GM21737 (cell line): ENCODE data around the gene MSI1.

Experiments used
- ATAC-seq: cut with Tn5 transposase; IDR thresholded peaks from one replicate; pipeline ENCODE4 v1.9.1; 2021; ENCODE audit warnings: mild to moderate bottlenecking, moderate library complexity; ENCODE audit not compliant: unreplicated experiment

MSI1 gene

DNA sequence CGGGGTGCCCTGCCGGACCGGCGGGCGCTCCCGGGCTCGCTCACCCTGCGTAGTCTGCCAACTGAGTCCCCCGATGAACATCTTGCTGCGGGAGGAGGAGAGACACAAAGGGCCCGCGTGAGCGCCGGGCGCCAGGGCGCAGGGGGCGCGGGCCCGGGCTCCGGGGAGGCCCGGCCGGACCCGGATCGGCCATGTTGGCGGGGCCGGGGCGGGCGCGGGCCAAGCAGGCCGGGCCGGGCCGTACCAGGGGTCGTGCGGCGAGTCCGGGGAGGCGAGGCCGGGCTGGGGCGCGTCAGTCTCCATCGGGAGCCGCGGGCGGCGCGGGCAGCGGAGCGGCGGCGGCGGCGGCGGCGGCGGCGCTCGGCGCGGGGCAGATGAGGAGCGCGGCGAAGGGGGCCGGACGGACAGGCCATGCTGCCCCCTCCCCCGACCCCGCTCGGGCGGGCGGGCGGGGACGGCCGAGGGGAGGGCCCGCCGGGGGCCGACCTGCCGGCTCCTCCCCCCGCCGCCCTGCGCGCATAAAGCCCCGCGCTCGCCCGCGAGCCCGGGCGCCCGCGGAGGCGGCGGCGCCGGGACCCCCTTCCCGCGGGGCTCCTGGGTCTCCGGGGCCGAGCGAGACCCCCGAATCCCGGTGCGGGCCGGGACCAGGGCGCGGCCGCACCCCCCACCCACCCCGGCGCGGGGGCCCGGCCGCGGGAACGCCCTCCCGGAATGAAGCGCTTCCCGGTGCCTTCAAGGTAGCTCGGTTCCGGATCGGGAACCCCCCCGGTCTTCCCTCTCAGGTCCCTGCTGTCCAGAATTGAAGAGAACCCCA is at the start of gene MSI1:
Gene MSI1 (minus strand): TSS at position 376 of the 814 bp plus-strand sequence. CDS start 73 bp downstream, at position 303.
- ATAC-seq = no peak

DNA sequence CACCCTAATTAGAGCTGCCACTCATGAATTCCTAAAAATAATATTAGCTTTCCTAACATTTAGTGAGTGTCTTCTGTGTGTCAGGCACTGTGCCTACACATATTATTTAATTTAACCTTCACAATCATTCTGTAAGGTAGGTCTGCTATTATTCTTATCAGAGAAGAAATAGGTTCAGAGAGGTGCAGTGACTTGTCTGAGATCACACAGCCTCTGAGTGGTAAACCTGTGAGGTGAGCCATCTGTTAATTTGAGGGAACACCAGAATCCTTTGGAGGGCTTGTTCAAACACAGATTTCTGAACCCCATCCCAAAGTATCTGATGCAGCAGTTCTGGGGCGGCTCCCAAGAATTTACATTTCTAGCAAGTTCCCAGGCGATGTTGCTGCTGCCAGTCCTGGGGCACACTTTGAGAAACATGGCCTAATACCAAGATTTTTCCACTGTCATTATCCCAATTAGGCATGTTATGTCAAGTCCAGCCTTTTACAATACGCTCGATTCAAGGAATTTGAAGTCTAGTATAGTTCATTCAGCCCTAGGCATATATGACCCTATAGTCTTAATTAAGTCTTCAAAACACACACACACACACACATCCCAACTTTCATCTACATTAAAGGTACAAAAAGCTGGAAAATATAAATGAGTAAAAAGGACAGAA is 49.1 kb upstream of the MSI1 start:
- ATAC-seq = no peak

DNA sequence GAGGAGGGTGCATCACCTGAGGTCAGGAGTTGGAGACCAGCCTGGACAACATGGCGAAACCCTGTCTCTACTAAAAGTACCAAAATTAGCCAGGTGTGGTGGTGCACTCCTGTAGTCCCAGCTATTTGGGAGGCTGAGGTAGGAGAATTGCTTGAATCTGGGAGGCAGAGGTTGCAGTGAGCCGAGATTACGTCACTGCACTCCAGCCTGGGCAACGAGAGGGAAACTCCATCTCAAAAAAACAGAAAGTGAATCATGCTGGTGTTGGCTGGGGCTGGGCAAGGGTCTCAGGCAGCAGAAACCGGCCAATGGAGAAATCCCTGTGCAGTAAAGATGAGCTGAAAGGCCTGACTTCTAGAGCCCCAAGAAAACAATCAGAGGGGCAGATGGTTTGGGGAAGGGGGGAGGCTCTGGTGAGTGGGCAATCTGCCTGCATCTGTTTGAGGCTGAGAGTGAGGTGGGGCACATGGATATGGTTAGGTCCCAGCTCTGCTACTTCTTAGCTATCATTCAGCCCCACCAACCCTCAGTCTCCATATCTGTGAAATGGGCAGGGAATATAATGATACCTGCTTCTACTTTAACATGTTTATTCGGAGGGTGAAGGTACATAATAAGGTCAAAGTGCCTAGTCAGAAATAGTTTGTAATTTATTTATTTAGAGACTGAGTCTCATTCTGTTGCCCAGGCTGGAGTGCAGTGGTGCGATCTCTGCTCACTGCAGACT is 47.7 kb upstream of the MSI1 start:
- ATAC-seq = no peak

DNA sequence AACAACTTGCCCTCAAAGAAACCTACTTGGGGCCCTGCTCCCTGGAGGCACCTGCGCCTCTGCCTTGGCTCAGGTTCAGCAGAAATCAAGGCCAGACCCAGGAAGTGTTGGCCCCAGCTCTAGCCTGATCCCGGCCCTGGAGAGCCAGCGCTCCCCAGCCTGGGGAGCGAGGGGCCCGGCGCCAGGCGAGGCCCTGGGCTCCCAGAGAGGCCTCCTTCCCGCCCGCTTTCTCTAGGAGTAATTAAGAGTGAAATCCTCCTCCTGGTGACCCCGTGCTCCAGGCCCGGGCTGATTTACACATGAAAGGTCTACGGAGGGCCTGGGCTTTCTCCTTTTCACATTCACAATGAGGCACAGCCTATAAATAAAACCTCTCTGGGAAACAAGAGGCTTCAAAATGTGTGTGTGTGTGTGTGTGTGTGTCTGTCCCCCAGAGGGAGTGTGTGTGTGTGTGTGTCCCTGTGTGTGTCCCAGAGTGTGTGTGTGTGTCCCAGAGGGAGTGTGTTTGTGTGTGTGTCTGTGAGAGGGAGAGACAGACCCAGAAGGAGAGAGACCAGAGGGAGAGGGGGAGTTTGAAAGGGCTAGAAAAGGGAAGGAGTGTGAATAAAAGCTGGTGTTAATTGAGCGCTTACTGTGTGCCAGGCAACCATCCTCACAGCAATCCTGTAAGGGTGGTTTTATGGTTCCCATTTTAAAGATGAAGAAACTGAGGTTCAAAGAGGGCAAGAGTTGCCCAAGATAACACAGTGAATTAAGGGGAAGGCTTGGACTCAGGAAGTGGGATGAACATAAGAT is 45.1 kb upstream of the MSI1 start:
- no peak for ATAC-seq

GRCh38 chr12:120412421-120412820 is 43.5 kb upstream of the MSI1 start:
- no peak for ATAC-seq

DNA sequence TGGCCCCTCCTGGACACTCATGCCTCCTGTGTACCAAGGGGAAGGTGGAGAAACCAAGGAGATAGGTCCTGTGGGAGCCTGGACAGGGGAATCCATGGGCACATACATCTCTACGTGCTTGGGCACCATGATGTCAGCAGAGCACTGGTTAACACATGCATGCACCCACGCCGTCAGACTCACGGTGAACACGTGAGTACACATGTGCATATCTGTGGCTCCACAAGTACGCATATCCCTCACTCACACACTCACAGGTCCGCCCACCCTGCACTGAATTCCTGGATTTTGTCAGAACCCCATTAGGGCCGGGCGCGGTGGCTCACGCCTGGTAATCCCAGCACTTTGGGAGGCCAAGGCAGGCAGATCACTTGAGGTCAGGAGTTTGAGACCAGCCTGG is 39.8 kb upstream of the MSI1 start:
- no peak for ATAC-seq

GRCh38 chr12:120406553-120406952 is 37.6 kb upstream of the MSI1 start:
- ATAC-seq = no peak

- ATAC-seq = no peak
Measured at GRCh38 chr12:120406069-120406468, 37.1 kb upstream of the MSI1 start.

DNA sequence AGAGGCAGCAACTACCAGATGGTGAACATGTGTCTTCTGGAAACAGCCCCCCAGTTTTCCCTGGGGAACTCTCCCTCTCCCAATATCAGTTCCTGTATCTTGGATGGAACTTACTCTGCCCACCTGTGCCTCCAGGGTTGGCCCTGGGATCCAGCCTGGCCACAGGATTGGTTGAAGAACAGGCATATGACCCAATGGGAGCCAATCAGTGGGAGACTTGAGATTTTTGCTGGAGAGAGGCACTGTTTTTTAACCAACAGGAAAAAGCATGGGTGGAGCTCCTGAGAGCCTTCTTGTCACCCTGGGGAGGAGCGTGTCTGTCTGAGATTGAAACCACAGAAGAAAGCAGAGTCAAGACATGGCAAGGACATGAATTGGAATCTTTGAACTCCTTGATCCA is 35.3 kb upstream of the MSI1 start:
- ATAC-seq = no peak

GRCh38 chr12:120403869-120404268 is 34.9 kb upstream of the MSI1 start:
- ATAC-seq = no peak

- ATAC-seq = no peak
Measured at GRCh38 chr12:120402217-120402616, 33.3 kb upstream of the MSI1 start.

DNA sequence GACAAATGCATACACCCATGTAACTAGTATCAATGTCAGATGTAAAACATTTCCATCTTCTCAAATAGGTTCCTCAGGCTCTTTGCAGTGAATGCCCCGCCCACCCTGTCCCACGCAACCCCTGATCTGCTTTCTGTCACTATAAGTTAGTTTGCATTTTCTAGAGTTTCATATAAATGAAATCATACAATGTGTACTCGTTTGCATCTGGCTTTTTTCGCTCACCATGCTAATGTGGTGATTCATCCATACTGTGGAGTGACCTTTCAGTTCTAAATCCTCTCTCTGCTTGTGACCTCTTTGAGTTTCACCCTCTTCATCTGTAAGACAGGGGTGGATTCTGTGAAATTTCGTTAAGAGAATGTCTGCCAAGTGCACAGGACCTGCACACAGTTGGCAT is 30.6 kb upstream of the MSI1 start:
- no peak for ATAC-seq

- no peak for ATAC-seq
Measured at GRCh38 chr12:120397824-120398540, 29.0 kb upstream of the MSI1 start.

- no peak for ATAC-seq
Measured at GRCh38 chr12:120394483-120395367, 25.8 kb upstream of the MSI1 start.

DNA sequence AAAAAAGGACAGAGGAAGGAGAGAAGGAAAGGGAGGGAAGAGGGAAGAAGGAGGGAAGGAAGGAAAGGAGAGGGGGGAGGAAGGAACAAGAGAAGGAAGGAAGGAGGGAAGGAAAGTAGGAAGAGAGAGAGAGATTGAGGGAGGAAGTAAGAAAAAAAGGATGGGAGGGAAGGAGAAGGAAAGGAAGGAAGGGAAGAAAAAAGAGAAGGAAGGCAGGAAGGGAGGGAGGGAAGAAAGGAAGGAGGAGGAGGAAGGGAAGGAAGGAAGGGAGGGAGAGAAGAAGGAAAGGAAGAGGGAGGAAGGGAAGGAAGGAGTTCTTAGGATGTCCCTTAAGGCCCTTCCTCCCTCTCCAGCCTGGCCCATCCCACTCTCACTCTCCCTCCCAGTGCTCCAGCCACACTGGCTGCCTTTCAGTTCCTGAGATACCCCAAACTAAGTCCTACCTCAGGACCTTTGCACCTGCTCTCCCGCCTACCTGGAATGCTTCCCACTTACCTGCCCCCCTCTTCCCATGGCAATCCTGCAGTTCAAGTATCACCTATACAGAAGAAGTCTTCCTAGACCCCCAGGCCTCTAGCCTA is 21.7 kb upstream of the MSI1 start:
- no peak for ATAC-seq

- no peak for ATAC-seq
Measured at GRCh38 chr12:120388691-120389481, 19.9 kb upstream of the MSI1 start.

DNA sequence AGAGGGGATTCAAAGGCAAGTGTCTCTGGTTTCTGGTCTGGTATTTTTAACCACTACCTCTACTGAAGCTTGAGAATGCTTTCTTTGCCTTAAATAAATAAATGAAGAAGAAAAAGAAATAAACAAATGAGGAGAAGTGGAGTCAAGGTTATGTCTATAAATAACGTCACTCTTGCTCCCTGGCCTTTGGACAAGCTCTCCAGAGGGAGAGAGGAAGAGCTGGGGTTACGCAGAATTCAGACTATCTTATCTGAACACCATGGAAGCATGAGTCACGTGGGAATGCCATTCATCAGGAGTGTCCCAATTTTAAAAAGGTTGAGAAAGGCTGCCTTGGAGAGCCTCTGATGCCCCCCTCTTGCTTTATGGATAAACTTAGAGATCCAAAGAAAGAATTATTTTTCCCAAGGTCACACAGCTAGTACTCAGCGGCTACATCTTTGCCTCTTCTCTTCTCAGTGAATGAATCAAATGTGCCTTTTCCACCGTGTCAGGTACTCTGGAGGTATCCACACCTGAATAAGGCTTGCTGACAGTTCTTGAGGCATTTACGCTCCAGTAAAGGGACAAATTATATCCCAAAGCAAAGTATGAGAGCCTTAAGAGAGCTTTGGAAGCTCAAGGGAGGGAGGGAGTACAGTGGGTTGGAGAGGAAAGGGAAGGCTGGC is 12.9 kb upstream of the MSI1 start:
- no peak for ATAC-seq

GRCh38 chr12:120378036-120378435 is 9.1 kb upstream of the MSI1 start:
- ATAC-seq = no peak
